CD14-positive monocyte (primary cell): ENCODE measurements around the gene STK11IP. TPM values are rescaled to one million over a fixed set of nuclear protein-coding genes. Genes with fewer than 3 reads are reported as not detected.

Experiments
- DNase-seq, 3 donors: peaks; one replicate each; pipeline ENCODE4 v3.0.0-alpha.2; 2011 to 2022
- H2AFZ ChIP-seq: 2 replicates; pipeline ENCODE4 v1.6.0; 2012; ENCODE audit warnings: mild to moderate bottlenecking, low read depth, low read length, inconsistent platforms; ENCODE audit not compliant: insufficient read depth, poor library complexity, severe bottlenecking
- H3K27ac ChIP-seq, 2 donors: 1 replicate in 1 of 2; 2 replicates in 1 of 2; pipeline ENCODE4 v1.5.1; 2012 to 2013; ENCODE audit warnings: low read length in 2 of 2, control low read depth in 1 of 2, inconsistent platforms in 1 of 2, low read depth in 1 of 2, mild to moderate bottlenecking in 1 of 2
- H3K27me3 ChIP-seq, 2 donors: one replicate each; pipeline versions ENCODE4 v1.6.0 to v1.6.1; 2011 to 2013; ENCODE audit warnings: low read length in 2 of 2; ENCODE audit not compliant: control insufficient read depth in 2 of 2, insufficient read depth in 2 of 2
- H3K36me3 ChIP-seq, 2 donors: replicated peaks in 1 of 2; 1 replicate in 1 of 2; 2 replicates in 1 of 2; pipeline versions ENCODE4 v1.5.1 to v1.6.1; 2012 to 2013; ENCODE audit warnings: low read length in 2 of 2, control low read depth in 1 of 2, inconsistent platforms in 1 of 2, mild to moderate bottlenecking in 1 of 2; ENCODE audit not compliant: insufficient read depth in 2 of 2, control insufficient read depth in 1 of 2
- H3K4me1 ChIP-seq, 2 donors: 1 replicate in 1 of 2; 2 replicates in 1 of 2; pipeline versions ENCODE4 v1.5.1 to v1.6.1; 2012 to 2013; ENCODE audit warnings: low read length in 2 of 2, control low read depth in 1 of 2, inconsistent platforms in 1 of 2, mild to moderate bottlenecking in 1 of 2, moderate library complexity in 1 of 2; ENCODE audit not compliant: insufficient read depth in 2 of 2, control insufficient read depth in 1 of 2
- H3K4me2 ChIP-seq: replicated peaks from 2 replicates; pipeline ENCODE3; 2012; ENCODE audit warnings: low read length, moderate library complexity, mild to moderate bottlenecking; ENCODE audit not compliant: poor library complexity, severe bottlenecking; ENCODE audit errors: extremely low read depth
- H3K4me3 ChIP-seq, 3 experiments: fragments of 200-600 bp in 1 of 3; sonication (generic) in 1 of 3; replicated peaks in 1 of 3; 1 replicate in 2 of 3; 2 replicates in 1 of 3; pipeline ENCODE4 v1.5.1; 2011 to 2013; ENCODE audit warnings: low read length in 3 of 3, mild to moderate bottlenecking in 3 of 3, control low read depth in 2 of 3, low read depth in 2 of 3, inconsistent platforms in 1 of 3, moderate library complexity in 1 of 3
- H3K79me2 ChIP-seq: 2 replicates; pipeline ENCODE4 v1.6.0; 2012; ENCODE audit warnings: mild to moderate bottlenecking, control low read depth, inconsistent platforms, low read length, moderate library complexity; ENCODE audit not compliant: insufficient read depth
- H3K9ac ChIP-seq: 2 replicates; pipeline ENCODE4 v1.6.0; 2017; ENCODE audit warnings: low read length, mild to moderate bottlenecking; ENCODE audit not compliant: insufficient read depth, poor library complexity, severe bottlenecking
- H3K9me3 ChIP-seq, 2 donors: replicated peaks in 1 of 2; 1 replicate in 1 of 2; 2 replicates in 1 of 2; pipeline versions ENCODE4 v1.5.1 to v1.6.1; 2012 to 2013; ENCODE audit warnings: low read length in 2 of 2, control low read depth in 1 of 2; ENCODE audit not compliant: control insufficient read depth in 1 of 2, insufficient read depth in 1 of 2
- H4K20me1 ChIP-seq: 2 replicates; pipeline ENCODE4 v1.6.0; 2012; ENCODE audit warnings: mild to moderate bottlenecking, low read length, control low read depth, moderate library complexity; ENCODE audit not compliant: insufficient read depth
- H3K27ac Mint-ChIP-seq, 7 donors: one replicate each; pipeline ENCODE4 v1.8.0; 2020; ENCODE audit warnings: mild to moderate bottlenecking in 7 of 7, mixed read lengths in 7 of 7, moderate library complexity in 6 of 7, inconsistent platforms in 2 of 7
- H3K27me3 Mint-ChIP-seq, 3 donors: one replicate each; pipeline ENCODE4 v1.8.0; 2021 to 2022; ENCODE audit warnings: low read depth in 3 of 3, mild to moderate bottlenecking in 3 of 3, mixed read lengths in 3 of 3, moderate library complexity in 3 of 3, inconsistent platforms in 1 of 3
- H3K36me3 Mint-ChIP-seq, 2 donors: one replicate each; pipeline ENCODE4 v1.8.0; 2020; ENCODE audit warnings: mixed read lengths in 2 of 2, inconsistent platforms in 1 of 2, mild to moderate bottlenecking in 1 of 2
- H3K4me1 Mint-ChIP-seq: one replicate; pipeline ENCODE4 v1.8.0; 2020; ENCODE audit warnings: mild to moderate bottlenecking, mixed read lengths
- H3K4me3 Mint-ChIP-seq, 2 donors: one replicate each; pipeline ENCODE4 v1.8.0; 2020; ENCODE audit warnings: mild to moderate bottlenecking in 2 of 2, mixed read lengths in 2 of 2, moderate library complexity in 1 of 2
- H3K9me3 Mint-ChIP-seq, 7 donors: one replicate each; pipeline ENCODE4 v1.8.0; 2020 to 2022; ENCODE audit warnings: mixed read lengths in 7 of 7, mild to moderate bottlenecking in 6 of 7, moderate library complexity in 6 of 7, inconsistent platforms in 2 of 7
- CTCF ChIP-seq: fragments of 200-600 bp; IDR thresholded peaks from one replicate; pipeline ENCODE4 v1.8.0; 2022; ENCODE audit warnings: antibody characterized with exemption, mild to moderate bottlenecking
- WGBS: methylation state at CpG from one replicate; pipeline ENCODE4 v1.1.5; 2013; ENCODE audit warnings: missing lambda C conversion rate; ENCODE audit not compliant: insufficient coverage; 5-methylcytosine and 5-hydroxymethylcytosine counted together
- intact Hi-C, 2 donors: fragments of 100-400 bp; cut with micrococcal nuclease; formaldehyde crosslinking; loops; one replicate each; pipeline versions ENCODE4 v1.15.0 to v1.15.1; 2023
- polyA plus RNA-seq, 3 donors: library from polyadenylated mRNA; depleted of rRNA in 1 of 3; unstranded in 2 of 3; stranded (reverse) in 1 of 3; fragments of 300-500 nt in 2 of 3; fragments of >200 nt in 1 of 3; fragmentation: Illumina TruSeq in 2 of 3; gene quantifications; 1 replicate in 2 of 3; 2 replicates in 1 of 3; pipeline ENCODE4 v1.2.3, GENCODE V29; 2012 to 2021

The STK11IP gene
- polyA plus RNA-seq, 3 donors: 13.0 to 79.1 (median 15.7) TPM

- no peak overlapping the region for H3K4me2 ChIP-seq
- no peak for TF ChIP-seq CTCF
- Mint-ChIP-seq H3K4me3 (no peak overlapping the region), H3K9me3 (peaks cover 0 to 1% (median 0%) of the 10 kb centered on the region in 7 donors), H3K27me3 (peaks cover 6 to 12% (median 7%) of the 10 kb centered on the region in 3 donors), H3K36me3 (peaks cover 0 to 2% of the 10 kb centered on the region in 2 donors), H3K4me1 (peaks cover 22% of the 10 kb centered on the region), H3K27ac (no peak overlapping the region)
- no peaks in the 10 kb centered on the region for H3K9me3 ChIP-seq
- no CpG with 5 or more reads among the region's 3 CpGs for WGBS
- peak overlapping the region; percentile 46 for H2AFZ ChIP-seq
- DNase-seq: no peak
- no peaks in the 10 kb centered on the region for H4K20me1 ChIP-seq
- no peak overlapping the region for H3K4me3 ChIP-seq
- no peak overlapping the region for H3K27ac ChIP-seq
- intact Hi-C loops: loop anchor here (5.0 kb wide), 3 partner anchors 43 to 208 kb away; partner anchors contain the start of genes GMPPA (in 2 of the 2) and DNPEP (in 1 of the 2)
- no peaks in the 10 kb centered on the region for H3K27me3 ChIP-seq
- H3K9ac ChIP-seq: no peak overlapping the region
- peaks cover 11 to 16% of the 10 kb centered on the region in 2 donors for H3K4me1 ChIP-seq
- H3K36me3 ChIP-seq: peaks cover 0 to 3% of the 10 kb centered on the region in 2 donors
- peaks cover 8% of the 10 kb centered on the region for H3K79me2 ChIP-seq
Observed at GRCh38 chr2:219595256-219595655, 2.4 kb upstream of the STK11IP start.

- Histone ChIP-seq H3K4me3 (peak overlapping the region; percentile 65 to 81 (median 80)), H2AFZ (peak overlapping the region; percentile 82), H3K27ac (peak overlapping the region; percentile 69 to 91), H3K79me2 (peaks cover 8% of the 10 kb centered on the region), H3K36me3 (peaks cover 11 to 21% of the 10 kb centered on the region in 2 donors), H3K27me3 (no peaks in the 10 kb centered on the region), H3K9ac (peak overlapping the region; percentile 65), H3K4me2 (peak overlapping the region; percentile 72), H4K20me1 (no peaks in the 10 kb centered on the region), H3K4me1 (peaks cover 11 to 16% of the 10 kb centered on the region in 2 donors), H3K9me3 (no peaks in the 10 kb centered on the region)
- peak overlapping the region; percentile 95 to 96 for H3K4me3 Mint-ChIP-seq
- peaks cover 3 to 8% (median 4%) of the 10 kb centered on the region in 3 donors for H3K27me3 Mint-ChIP-seq
- H3K36me3 Mint-ChIP-seq: peaks cover 14 to 18% of the 10 kb centered on the region in 2 donors
- H3K9me3 Mint-ChIP-seq: peaks cover 0 to 1% (median 0%) of the 10 kb centered on the region in 7 donors
- no peak for DNase-seq
- no peak for TF ChIP-seq CTCF
- peaks cover 22% of the 10 kb centered on the region for H3K4me1 Mint-ChIP-seq
- peak overlapping the region; percentile 94 to 99 (median 97) for H3K27ac Mint-ChIP-seq
- 38% methylated on average over 7 of the region's 19 CpGs for WGBS
- intact Hi-C loops: loop anchor here (5.0 kb wide), 3 partner anchors 45 to 210 kb away; partner anchors contain the start of genes GMPPA (in 2 of the 2) and DNPEP (in 1 of the 2)
Observed at GRCh38 chr2:219596954-219597551, 604 bp upstream of the STK11IP start.
